HEK293T (cell line): ENCODE results near the gene RAB6B.

Experiments used
- ELF4 ChIP-seq: fragments of 450-650 bp; IDR thresholded peaks from 2 replicates; pipeline ENCODE4 v1.6.1; 2017; ENCODE audit warnings: antibody characterized with exemption
- FOXA1 ChIP-seq: fragments of 450-650 bp; IDR thresholded peaks from 2 replicates; pipeline ENCODE4 v1.6.1; 2016; ENCODE audit warnings: mild to moderate bottlenecking
- HDGF ChIP-seq: fragments of 450-650 bp; IDR thresholded peaks from 2 replicates; pipeline ENCODE4 v1.6.1; 2017; ENCODE audit warnings: antibody characterized with exemption, borderline replicate concordance
- PKNOX1 ChIP-seq: fragments of 450-650 bp; IDR thresholded peaks from 2 replicates; pipeline ENCODE4 v1.6.1; 2016
- SP1 ChIP-seq: fragments of 450-650 bp; IDR thresholded peaks from 2 replicates; pipeline ENCODE4 v1.6.1; 2017
- SUZ12 ChIP-seq: fragments of 450-650 bp; IDR thresholded peaks from 2 replicates; pipeline ENCODE4 v1.6.1; 2016; ENCODE audit warnings: mild to moderate bottlenecking
- TARDBP ChIP-seq: fragments of 450-650 bp; IDR thresholded peaks from 2 replicates; pipeline ENCODE4 v1.6.1; 2016

GRCh38 chr3:133944181-133944580 lies 48.5 kb upstream of the RAB6B start:
- TF ChIP-seq PKNOX1 (no peak), ELF4 (no peak), FOXA1 (no peak), SP1 (no peak), SUZ12 (no peak), HDGF (no peak), TARDBP (no peak)
